Activated B cell treated with CpG ODN at 0.5 μM for 24 hours (primary cell): ENCODE measurements around the gene SEMA3E. TPM values are rescaled to one million over a fixed set of nuclear protein-coding genes. Genes with fewer than 3 reads are reported as not detected.

Experiments
- ATAC-seq: fragments of 200-7000 bp; cut with Tn5 transposase; one replicate; pipeline ENCODE4 v1.10.0; 2021; ENCODE audit warnings: low read depth, mild to moderate bottlenecking, moderate library complexity
- CTCF ChIA-PET: fragments of 350-600 bp; sonication (Branson Sonifier 250); formaldehyde crosslinking; loops from one replicate; lab custom pipeline; 2021; ENCODE audit warnings: antibody characterized with exemption; lab: Charles Lee
- POLR2A ChIA-PET: fragments of 350-600 bp; sonication (Branson Sonifier 250); formaldehyde crosslinking; loops from one replicate; lab custom pipeline; 2021; ENCODE audit warnings: antibody characterized with exemption; lab: Charles Lee
- DNase-seq: peaks from one replicate; pipeline ENCODE4 v3.0.0; 2022
- H3K27ac Mint-ChIP-seq: one replicate; pipeline ENCODE4 v1.8.0; 2020; ENCODE audit warnings: mixed read lengths
- H3K27me3 Mint-ChIP-seq: one replicate; pipeline ENCODE4 v1.8.0; 2021; ENCODE audit warnings: mixed read lengths
- H3K36me3 Mint-ChIP-seq: one replicate; pipeline ENCODE4 v1.8.0; 2021; ENCODE audit warnings: low read depth, mixed read lengths
- H3K4me1 Mint-ChIP-seq: one replicate; pipeline ENCODE4 v1.8.0; 2021; ENCODE audit warnings: mixed read lengths
- H3K4me3 Mint-ChIP-seq: one replicate; pipeline ENCODE4 v1.8.0; 2020; ENCODE audit warnings: mild to moderate bottlenecking, mixed read lengths
- H3K9me3 Mint-ChIP-seq: one replicate; pipeline ENCODE4 v1.8.0; 2020; ENCODE audit warnings: mixed read lengths
- CTCF ChIP-seq: fragments of 200-600 bp; IDR thresholded peaks from one replicate; pipeline ENCODE4 v1.8.0; 2022; ENCODE audit warnings: antibody characterized with exemption, mild to moderate bottlenecking
- intact Hi-C: fragments of 100-400 bp; cut with micrococcal nuclease; formaldehyde crosslinking; loops from one replicate; pipeline ENCODE4 v1.15.1; 2024
- total RNA-seq: library from RNA; stranded (reverse); gene quantifications from 2 replicates; pipeline ENCODE4 v1.2.3, GENCODE V29; 2022

SEMA3E gene
- total RNA-seq, 1 donor from 2014 or later: not detected

- ATAC-seq (no peak), DNase-seq (no peak)
- Mint-ChIP-seq H3K9me3 (no peaks in the 10 kb centered on the region), H3K4me3 (no peak overlapping the region), H3K27ac (no peak overlapping the region), H3K36me3 (no peaks in the 10 kb centered on the region), H3K4me1 (no peaks in the 10 kb centered on the region), H3K27me3 (no peaks in the 10 kb centered on the region)
- CTCF ChIA-PET: no interaction called here
- intact Hi-C loops: no loop called here
- POLR2A ChIA-PET: no interaction called here
- no peak for TF ChIP-seq CTCF
These were observed 173.5 kb downstream of the SEMA3E start for GRCh38 chr7:83475420-83475819.

- intact Hi-C loops: no loop called here
- POLR2A ChIA-PET: no interaction called here
- ATAC-seq: no peak
- H3K36me3 Mint-ChIP-seq: no peaks in the 10 kb centered on the region
- H3K4me1 Mint-ChIP-seq: no peaks in the 10 kb centered on the region
- H3K4me3 Mint-ChIP-seq: no peak overlapping the region
- no peak for DNase-seq
- no peak overlapping the region for H3K27ac Mint-ChIP-seq
- H3K9me3 Mint-ChIP-seq: no peaks in the 10 kb centered on the region
- CTCF ChIA-PET: no interaction called here
- TF ChIP-seq CTCF: no peak
- no peaks in the 10 kb centered on the region for H3K27me3 Mint-ChIP-seq
These were observed 176.6 kb downstream of the SEMA3E start for GRCh38 chr7:83472376-83472775.

- POLR2A ChIA-PET: no interaction called here
- no peaks in the 10 kb centered on the region for H3K4me1 Mint-ChIP-seq
- CTCF ChIA-PET: no interaction called here
- H3K27me3 Mint-ChIP-seq: no peaks in the 10 kb centered on the region
- no peaks in the 10 kb centered on the region for H3K36me3 Mint-ChIP-seq
- intact Hi-C loops: no loop called here
- ATAC-seq: no peak
- TF ChIP-seq CTCF: no peak
- peaks cover 3% of the 10 kb centered on the region for H3K9me3 Mint-ChIP-seq
- H3K4me3 Mint-ChIP-seq: no peak overlapping the region
- DNase-seq: no peak
- no peak overlapping the region for H3K27ac Mint-ChIP-seq
These were observed 179.4 kb downstream of the SEMA3E start for GRCh38 chr7:83469491-83469890.

GRCh38 chr7:83469076-83469475 is 179.9 kb downstream of the SEMA3E start:
- no peak for ATAC-seq
- ChIA-PET POLR2A (no interaction called here), CTCF (no interaction called here)
- Mint-ChIP-seq H3K36me3 (no peaks in the 10 kb centered on the region), H3K27ac (no peak overlapping the region), H3K4me3 (no peak overlapping the region), H3K4me1 (no peaks in the 10 kb centered on the region), H3K27me3 (no peaks in the 10 kb centered on the region), H3K9me3 (peaks cover 3% of the 10 kb centered on the region)
- no peak for TF ChIP-seq CTCF
- no peak for DNase-seq
- intact Hi-C loops: no loop called here

GRCh38 chr7:83468251-83468739 is 180.6 kb downstream of the SEMA3E start:
- Mint-ChIP-seq H3K9me3 (peaks cover 3% of the 10 kb centered on the region), H3K27ac (no peak overlapping the region), H3K4me1 (no peaks in the 10 kb centered on the region), H3K36me3 (no peaks in the 10 kb centered on the region), H3K4me3 (no peak overlapping the region), H3K27me3 (no peaks in the 10 kb centered on the region)
- ATAC-seq (no peak), DNase-seq (no peak)
- intact Hi-C loops: no loop called here
- CTCF ChIA-PET: interaction anchor here (0.6 kb wide), 1 partner anchor 667 kb away, joined by 3 read pairs; no protein-coding TSS in a partner anchor
- TF ChIP-seq CTCF: no peak
- POLR2A ChIA-PET: no interaction called here
